WTC11 (cell line): ENCODE measurements around the gene CDH13.

Experiments used
- ATF2 ChIP-seq: sonication (generic); formaldehyde crosslinking; IDR thresholded peaks from 2 replicates; pipeline ENCODE4 v1.8.1; 2022; ENCODE audit warnings: low read depth, missing genetic modification reagents, borderline replicate concordance
- CTCF ChIP-seq: fragments of 200-600 bp; IDR thresholded peaks from 2 replicates; pipeline ENCODE4 v1.8.0; 2022; ENCODE audit warnings: antibody characterized with exemption
- ETV6 ChIP-seq: sonication (generic); formaldehyde crosslinking; IDR thresholded peaks from 2 replicates; pipeline ENCODE4 v1.8.1; 2022; ENCODE audit warnings: mild to moderate bottlenecking, missing genetic modification reagents
- FOXP1 ChIP-seq: sonication (generic); formaldehyde crosslinking; IDR thresholded peaks from 2 replicates; pipeline ENCODE4 v1.8.0; 2022; ENCODE audit warnings: missing genetic modification reagents, mild to moderate bottlenecking, moderate library complexity, borderline replicate concordance
- GABPB1 ChIP-seq: sonication (generic); formaldehyde crosslinking; IDR thresholded peaks from 2 replicates; pipeline ENCODE4 v1.8.1; 2023; ENCODE audit warnings: mild to moderate bottlenecking, missing genetic modification reagents
- JUN ChIP-seq: sonication (generic); formaldehyde crosslinking; IDR thresholded peaks from 2 replicates; pipeline ENCODE4 v1.8.0; 2023; ENCODE audit warnings: mild to moderate bottlenecking, missing genetic modification reagents
- MAX ChIP-seq: sonication (generic); formaldehyde crosslinking; IDR thresholded peaks from 2 replicates; pipeline ENCODE4 v1.8.0; 2022; ENCODE audit warnings: mild to moderate bottlenecking, missing genetic modification reagents
- NR2C2 ChIP-seq: sonication (generic); formaldehyde crosslinking; IDR thresholded peaks from 2 replicates; pipeline ENCODE4 v1.8.0; 2022; ENCODE audit warnings: mild to moderate bottlenecking, missing genetic modification reagents
- RELA ChIP-seq: sonication (generic); formaldehyde crosslinking; IDR thresholded peaks from 2 replicates; pipeline ENCODE4 v1.8.1; 2022; ENCODE audit warnings: missing genetic modification reagents, mild to moderate bottlenecking, borderline replicate concordance
- TCF7 ChIP-seq: sonication (generic); formaldehyde crosslinking; IDR thresholded peaks from 2 replicates; pipeline ENCODE4 v1.8.0; 2022; ENCODE audit warnings: mild to moderate bottlenecking, low read depth, missing genetic modification reagents, moderate library complexity
- ZNF423 ChIP-seq: fragments of 250-450 bp; sonication (Bioruptor Pico); IDR thresholded peaks from 2 replicates; pipeline ENCODE4 v2.1.2; 2022; ENCODE audit warnings: mild to moderate bottlenecking, moderate library complexity
- ZNF425 ChIP-seq: fragments of 250-450 bp; sonication (Bioruptor Pico); conservative IDR thresholded peaks from 2 replicates; pipeline ENCODE4 v1.9.0; 2021; ENCODE audit warnings: mild to moderate bottlenecking
- ZNF671 ChIP-seq: fragments of 250-450 bp; sonication (Bioruptor Pico); IDR thresholded peaks from 2 replicates; pipeline ENCODE4 v1.8.0; 2021; ENCODE audit warnings: mild to moderate bottlenecking

- TF ChIP-seq ATF2 (CRISPR knock-in tag) = no peak
- no peak for TF ChIP-seq ZNF671 (CRISPR knock-in tag)
- no peak for TF ChIP-seq RELA (CRISPR knock-in tag)
- no peak for TF ChIP-seq CTCF
- no peak for TF ChIP-seq FOXP1 (CRISPR knock-in tag)
- no peak for TF ChIP-seq ZNF423 (CRISPR knock-in tag)
- no peak for TF ChIP-seq ZNF425 (CRISPR knock-in tag)
- no peak for TF ChIP-seq NR2C2 (CRISPR knock-in tag)
- TF ChIP-seq ETV6 (CRISPR knock-in tag) = no peak
- no peak for TF ChIP-seq GABPB1 (CRISPR knock-in tag)
- no peak for TF ChIP-seq MAX (CRISPR knock-in tag)
- TF ChIP-seq JUN (CRISPR knock-in tag) = no peak
- TF ChIP-seq TCF7 (CRISPR knock-in tag) = no peak
These were observed 727.2 kb downstream of the CDH13 start for GRCh38 chr16:83354015-83354414.
